ENCODE data around the gene ZDHHC14.

- TF ChIP-seq CTCF (IDR thresholded peaks at IDR 0.05) (no peak), SMC3 (IDR thresholded peaks at IDR 0.05) (no peak), USF2 (IDR thresholded peaks at IDR 0.05) (no peak), ZFP36 (IDR thresholded peaks at IDR 0.05; ENCODE audit: borderline replicate concordance, partially characterized antibody) (no peak), TP53 (CRISPR knock-in tag; IDR thresholded peaks at IDR 0.05) (no peak), TFCP2L1 (CRISPR knock-in tag; IDR thresholded peaks at IDR 0.05) (no peak), POLR2AphosphoS2 (conservative IDR thresholded peaks at IDR 0.05; ENCODE audit: low read length) (no peak), RAD21 (conservative IDR thresholded peaks at IDR 0.05 in 1 of 2, IDR thresholded peaks at IDR 0.05 in 1 of 2) (no peak), JUN (IDR thresholded peaks at IDR 0.05) (no peak), POLR2A (IDR thresholded peaks at IDR 0.05; ENCODE audit: low read length) (no peak), CBX2 (IDR thresholded peaks at IDR 0.05; ENCODE audit: borderline replicate concordance, low read depth) (no peak), CHD2 (IDR thresholded peaks at IDR 0.05; ENCODE audit: low read length, partially characterized antibody) (no peak), NPAS2 (CRISPR knock-in tag; IDR thresholded peaks at IDR 0.05; ENCODE audit: borderline replicate concordance) (no peak), CHD4 (IDR thresholded peaks at IDR 0.05; ENCODE audit: borderline replicate concordance) (no peak)
These were observed 189.8 kb downstream of the ZDHHC14 start for GRCh38 chr6:157570752-157571151.

Data from A549 (cell line).